ENCODE data around the gene ZNF878.
A peak's percentile ranks its signal among the peaks of the same experiment; 100 is the strongest.
"Not testable (repeated sequence)": the region's sequence is repeated elsewhere in the genome, so short reads cannot be mapped to it uniquely, and the experiment has no call there.

The ZNF878 gene

GRCh38 chr19:12076331-12076730 is 23.6 kb upstream of the ZNF878 start:
- Histone ChIP-seq H3K9me3 (ENCODE audit: control insufficient read depth in 1 of 2, low read length in 2 of 2) (peaks cover 52 to 95% of the 10 kb centered on the region in 2 donors), H3K4me3 (ENCODE audit: low read depth in 1 of 2, low read length in 2 of 2) (peak overlapping the region; percentile 43 to 55)
- H3K4me1 ChIP-seq (ENCODE audit: control insufficient read depth in 1 of 2, insufficient read depth in 2 of 2, low read length in 2 of 2), result not testable (repeated sequence)

DNA sequence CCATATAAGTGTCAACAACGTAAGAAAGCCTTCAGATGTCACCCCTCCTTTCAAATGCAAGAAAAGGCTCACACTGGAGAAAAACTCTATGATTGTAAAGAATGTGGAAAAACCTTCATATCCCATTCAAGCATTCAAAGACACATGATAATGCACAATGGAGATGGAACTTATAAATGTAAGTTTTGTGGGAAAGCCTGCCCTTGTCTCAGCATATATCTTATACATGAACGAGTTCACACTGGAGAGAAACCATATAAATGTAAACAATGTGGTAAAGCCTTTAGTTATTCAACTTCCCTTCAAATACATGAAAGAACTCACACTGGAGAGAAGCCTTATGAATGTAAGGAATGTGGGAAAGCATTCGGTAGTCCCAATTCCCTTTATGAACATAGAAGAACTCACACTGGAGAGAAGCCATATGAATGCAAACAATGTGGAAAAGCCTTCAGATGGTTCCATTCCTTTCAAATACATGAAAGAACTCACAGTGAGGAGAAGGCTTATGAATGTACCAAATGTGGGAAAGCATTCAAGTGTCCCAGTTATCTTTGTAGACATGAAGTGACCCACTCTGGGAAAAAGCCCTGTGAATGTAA is 22.9 kb upstream of the ZNF878 start:
- Histone ChIP-seq H3K27me3 (ENCODE audit: low read depth, low read length) (no peaks in the 10 kb centered on the region), H3K9me3 (ENCODE audit: control insufficient read depth in 1 of 2, low read length in 2 of 2) (peaks cover 52 to 96% of the 10 kb centered on the region in 2 donors), H3K36me3 (ENCODE audit: control insufficient read depth in 1 of 2, insufficient read depth in 2 of 2, low read length in 2 of 2) (peaks cover 37 to 82% of the 10 kb centered on the region in 2 donors), H3K4me3 (ENCODE audit: low read depth in 1 of 2, low read length in 2 of 2) (peak overlapping the region; percentile 43 to 55), H3K4me1 (ENCODE audit: control insufficient read depth in 1 of 2, insufficient read depth in 2 of 2, low read length in 2 of 2) (no peaks in the 10 kb centered on the region), H3K27ac (ENCODE audit: low read length) (no peak overlapping the region)

More at GRCh38 chr19:12076331-12076730, 23.6 kb upstream of the ZNF878 start:
- not testable (repeated sequence) for H3K27me3 ChIP-seq (ENCODE audit: low read depth, low read length); H3K27ac ChIP-seq (ENCODE audit: low read length)
- peaks cover 37 to 75% of the 10 kb centered on the region in 2 donors for H3K36me3 ChIP-seq (ENCODE audit: control insufficient read depth in 1 of 2, insufficient read depth in 2 of 2, low read length in 2 of 2)

- Histone ChIP-seq H3K4me1 (ENCODE audit: control insufficient read depth in 1 of 2, insufficient read depth in 2 of 2, low read length in 2 of 2) (peaks cover 0 to 15% of the 10 kb centered on the region in 2 donors), H3K36me3 (ENCODE audit: control insufficient read depth in 1 of 2, insufficient read depth in 2 of 2, low read length in 2 of 2) (peaks cover 0 to 5% of the 10 kb centered on the region in 2 donors), H3K9me3 (ENCODE audit: control insufficient read depth in 1 of 2, low read length in 2 of 2) (peaks cover 4 to 15% of the 10 kb centered on the region in 2 donors), H3K27me3 (ENCODE audit: low read depth, low read length) (no peaks in the 10 kb centered on the region), H3K4me3 (ENCODE audit: low read depth in 1 of 2, low read length in 2 of 2) (peak within 1 kb of the TSS; percentile 70 to 80), H3K27ac (ENCODE audit: low read length) (peak within 1 kb of the TSS; percentile 91)
These were observed 12.1 kb upstream of the ZNF878 start, which contains the start of gene ZNF844 for GRCh38 chr19:12064590-12065538. Gene ZNF844 (plus strand): TSS chr19:12064731. CDS start chr19:12064874, 143 bp downstream.

DNA sequence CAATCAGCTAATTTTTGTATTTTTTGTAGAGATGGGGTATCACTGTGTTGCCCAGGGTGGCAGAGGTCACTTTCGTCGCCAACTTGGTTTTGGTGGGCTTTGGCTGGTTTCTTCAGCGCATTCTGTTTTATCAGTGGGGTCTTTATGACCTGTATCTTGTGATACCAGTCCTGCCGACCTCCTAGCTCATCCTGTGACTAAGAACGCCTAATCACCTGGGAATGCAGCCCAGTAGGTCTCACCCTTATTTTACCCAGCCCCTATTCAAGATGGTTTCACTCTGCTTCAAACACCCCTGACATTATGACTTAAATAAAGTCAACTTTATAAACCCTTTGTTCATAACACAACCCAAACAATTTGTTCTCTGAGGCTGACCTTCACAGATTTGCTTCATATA is 3.0 kb upstream of the ZNF878 start:
- no peaks in the 10 kb centered on the region for H3K9me3 ChIP-seq (ENCODE audit: control insufficient read depth in 1 of 2, low read length in 2 of 2)
- no peak overlapping the region for H3K27ac ChIP-seq (ENCODE audit: low read length)
- no peaks in the 10 kb centered on the region for H3K36me3 ChIP-seq (ENCODE audit: control insufficient read depth in 1 of 2, insufficient read depth in 2 of 2, low read length in 2 of 2)
- no peak overlapping the region for H3K4me3 ChIP-seq (ENCODE audit: low read depth in 1 of 2, low read length in 2 of 2)
- H3K4me1 ChIP-seq (ENCODE audit: control insufficient read depth in 1 of 2, insufficient read depth in 2 of 2, low read length in 2 of 2), result peaks cover 0 to 12% of the 10 kb centered on the region in 2 donors
- no peaks in the 10 kb centered on the region for H3K27me3 ChIP-seq (ENCODE audit: low read depth, low read length)

GRCh38 chr19:12052091-12052496 is 667 bp downstream of the ZNF878 start:
- Histone ChIP-seq H3K27ac (ENCODE audit: low read length) (no peak overlapping the region), H3K27me3 (ENCODE audit: low read depth, low read length) (no peaks in the 10 kb centered on the region), H3K4me1 (ENCODE audit: control insufficient read depth in 1 of 2, insufficient read depth in 2 of 2, low read length in 2 of 2) (peaks cover 0 to 7% of the 10 kb centered on the region in 2 donors), H3K36me3 (ENCODE audit: control insufficient read depth in 1 of 2, insufficient read depth in 2 of 2, low read length in 2 of 2) (no peaks in the 10 kb centered on the region), H3K4me3 (ENCODE audit: low read depth in 1 of 2, low read length in 2 of 2) (peak overlapping the region; percentile 81 to 83), H3K9me3 (ENCODE audit: control insufficient read depth in 1 of 2, low read length in 2 of 2) (no peaks in the 10 kb centered on the region)

DNA sequence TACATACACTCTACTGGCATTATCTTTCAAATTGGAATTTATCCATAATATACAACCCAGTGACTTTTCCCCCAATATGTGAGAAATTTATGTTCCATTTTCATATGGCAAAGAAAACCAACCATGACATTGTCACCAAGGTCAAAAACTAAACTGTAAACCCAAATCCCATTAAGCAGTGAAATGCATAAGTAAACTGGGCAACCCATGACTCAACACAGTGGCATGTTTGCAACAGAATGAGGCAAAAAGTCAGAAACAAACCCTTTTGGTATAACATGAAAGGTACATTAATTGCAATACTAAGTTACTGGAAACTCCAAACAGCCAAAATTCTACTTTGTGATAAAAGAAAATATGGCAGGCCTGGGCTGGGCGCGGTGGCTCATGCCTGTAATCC is 4.9 kb downstream of the ZNF878 start:
- Histone ChIP-seq H3K4me1 (ENCODE audit: control insufficient read depth in 1 of 2, insufficient read depth in 2 of 2, low read length in 2 of 2) (peaks cover 0 to 7% of the 10 kb centered on the region in 2 donors), H3K27me3 (ENCODE audit: low read depth, low read length) (no peaks in the 10 kb centered on the region), H3K9me3 (ENCODE audit: control insufficient read depth in 1 of 2, low read length in 2 of 2) (peaks cover 14 to 21% of the 10 kb centered on the region in 2 donors)

DNA sequence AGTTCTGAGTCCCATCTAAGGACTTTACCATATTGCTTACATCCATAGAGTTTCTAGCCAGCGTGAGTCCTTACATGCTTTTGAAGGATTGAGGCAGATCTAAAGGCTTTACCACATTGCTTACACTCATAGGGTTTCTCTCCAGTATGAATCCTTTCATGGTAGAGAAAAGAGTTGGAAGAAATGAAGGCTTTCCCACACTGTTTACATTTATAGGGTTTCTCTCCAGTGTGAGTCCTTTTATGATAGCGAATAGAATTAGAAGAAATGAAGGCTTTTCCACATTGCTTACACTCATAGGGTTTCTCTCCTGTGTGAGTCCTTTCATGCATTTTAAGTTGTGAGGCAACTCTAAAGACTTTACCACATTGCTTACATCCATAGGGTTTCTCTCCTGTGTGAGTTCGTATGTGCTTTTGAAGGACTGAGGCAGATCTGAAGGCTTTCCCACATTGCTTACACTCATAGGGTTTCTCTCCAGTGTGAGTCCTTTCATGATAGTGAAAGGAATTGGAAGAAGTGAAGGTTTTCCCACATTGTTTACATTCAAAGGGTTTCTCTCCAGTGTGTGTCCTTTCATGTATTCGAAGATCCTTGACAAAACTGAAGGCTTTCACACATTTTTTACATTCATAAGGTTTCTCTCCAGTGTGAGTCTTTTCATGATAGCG is 8.9 kb downstream of the ZNF878 start:
- H3K4me3 ChIP-seq (ENCODE audit: low read depth in 1 of 2, low read length in 2 of 2), result peak overlapping the region in 1 of 2 donors; percentile 40
- H3K36me3 ChIP-seq (ENCODE audit: control insufficient read depth in 1 of 2, insufficient read depth in 2 of 2, low read length in 2 of 2), result peaks cover 0 to 18% of the 10 kb centered on the region in 2 donors
- H3K9me3 ChIP-seq (ENCODE audit: control insufficient read depth in 1 of 2, low read length in 2 of 2), result peaks cover 14 to 27% of the 10 kb centered on the region in 2 donors

More for the DNA sequence above, 4.9 kb downstream of the ZNF878 start:
- peaks cover 0 to 18% of the 10 kb centered on the region in 2 donors for H3K36me3 ChIP-seq (ENCODE audit: control insufficient read depth in 1 of 2, insufficient read depth in 2 of 2, low read length in 2 of 2)
- H3K4me3 ChIP-seq (ENCODE audit: low read depth in 1 of 2, low read length in 2 of 2), result no peak overlapping the region
- no peak overlapping the region for H3K27ac ChIP-seq (ENCODE audit: low read length)

GRCh38 chr19:12042893-12043292 is 9.9 kb downstream of the ZNF878 start:
- Histone ChIP-seq H3K4me3 (ENCODE audit: low read depth in 1 of 2, low read length in 2 of 2) (no peak overlapping the region), H3K4me1 (ENCODE audit: control insufficient read depth in 1 of 2, insufficient read depth in 2 of 2, low read length in 2 of 2) (no peaks in the 10 kb centered on the region), H3K27me3 (ENCODE audit: low read depth, low read length) (no peaks in the 10 kb centered on the region), H3K27ac (ENCODE audit: low read length) (no peak overlapping the region), H3K36me3 (ENCODE audit: control insufficient read depth in 1 of 2, insufficient read depth in 2 of 2, low read length in 2 of 2) (peaks cover 0 to 18% of the 10 kb centered on the region in 2 donors), H3K9me3 (ENCODE audit: control insufficient read depth in 1 of 2, low read length in 2 of 2) (peaks cover 14 to 27% of the 10 kb centered on the region in 2 donors)

More for the DNA sequence above, 8.9 kb downstream of the ZNF878 start:
- Histone ChIP-seq H3K4me1 (ENCODE audit: control insufficient read depth in 1 of 2, insufficient read depth in 2 of 2, low read length in 2 of 2) (no peaks in the 10 kb centered on the region), H3K27ac (ENCODE audit: low read length) (no peak overlapping the region), H3K27me3 (ENCODE audit: low read depth, low read length) (no peaks in the 10 kb centered on the region)

DNA sequence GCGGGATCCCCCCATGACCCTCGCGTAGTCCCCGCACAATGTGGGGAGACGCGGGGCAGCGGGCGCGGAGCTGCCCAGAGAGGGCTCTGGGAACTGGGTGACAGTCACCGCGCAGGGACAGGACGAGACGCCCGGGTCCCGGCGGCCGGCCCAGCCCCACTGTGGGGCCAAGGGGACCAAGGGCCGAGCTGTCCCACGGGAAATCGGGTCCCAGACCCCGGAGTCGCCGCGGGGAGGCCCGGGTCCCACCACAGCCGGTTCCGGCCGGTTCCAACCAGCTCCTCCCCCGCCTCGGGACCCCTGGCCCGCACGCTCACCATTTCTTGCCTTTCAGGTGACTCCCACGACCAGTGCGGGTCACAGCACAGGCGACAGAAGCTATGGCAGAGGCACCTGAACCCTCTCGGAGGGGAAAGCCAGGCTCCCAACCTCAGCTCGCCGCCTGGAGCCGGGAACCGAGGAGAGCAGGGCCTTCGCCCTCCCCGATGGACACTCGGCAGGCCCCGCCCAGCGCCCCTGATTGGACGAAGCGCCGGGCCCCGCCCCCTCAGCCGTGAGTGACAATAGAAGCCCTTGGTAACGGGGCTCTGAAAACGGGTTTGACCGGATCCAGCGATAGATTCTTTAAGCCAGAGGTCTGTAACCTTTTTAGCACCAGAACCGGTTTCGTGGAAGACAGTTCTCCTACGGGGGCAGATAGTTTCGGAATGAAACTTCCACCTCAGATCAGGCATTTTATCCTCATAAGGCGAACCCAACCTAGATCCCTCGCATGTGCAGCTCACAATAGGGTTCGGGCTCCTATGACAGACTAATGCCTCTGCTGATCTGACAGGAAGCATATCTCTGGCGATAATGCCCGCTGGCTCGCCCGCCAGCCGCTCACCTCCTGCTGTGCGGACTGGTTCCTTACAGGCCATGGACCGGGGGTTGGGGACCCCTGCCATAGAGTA is 17.3 kb downstream of the ZNF878 start, which contains the start of gene ZNF433:
Gene ZNF433, minus strand, starts transcription at position 460 of the 953 bp plus-strand sequence. Its CDS starts 140 bp downstream, at position 320.
- H3K27ac ChIP-seq (ENCODE audit: low read length), result peak within 1 kb of the TSS; percentile 63
- peak within 1 kb of the TSS; percentile 83 to 87 for H3K4me3 ChIP-seq (ENCODE audit: low read depth in 1 of 2, low read length in 2 of 2)
- H3K36me3 ChIP-seq (ENCODE audit: control insufficient read depth in 1 of 2, insufficient read depth in 2 of 2, low read length in 2 of 2), result no peaks in the 10 kb centered on the region
- no peaks in the 10 kb centered on the region for H3K9me3 ChIP-seq (ENCODE audit: control insufficient read depth in 1 of 2, low read length in 2 of 2)
- H3K27me3 ChIP-seq (ENCODE audit: low read depth, low read length), result no peaks in the 10 kb centered on the region
- H3K4me1 ChIP-seq (ENCODE audit: control insufficient read depth in 1 of 2, insufficient read depth in 2 of 2, low read length in 2 of 2), result peaks cover 0 to 5% of the 10 kb centered on the region in 2 donors

- Histone ChIP-seq H3K9me3 (ENCODE audit: control insufficient read depth in 1 of 2, low read length in 2 of 2) (no peaks in the 10 kb centered on the region), H3K27me3 (ENCODE audit: low read depth, low read length) (no peaks in the 10 kb centered on the region), H3K4me1 (ENCODE audit: control insufficient read depth in 1 of 2, insufficient read depth in 2 of 2, low read length in 2 of 2) (peaks cover 0 to 5% of the 10 kb centered on the region in 2 donors), H3K27ac (ENCODE audit: low read length) (no peak overlapping the region), H3K4me3 (ENCODE audit: low read depth in 1 of 2, low read length in 2 of 2) (peak overlapping the region; percentile 83 to 87), H3K36me3 (ENCODE audit: control insufficient read depth in 1 of 2, insufficient read depth in 2 of 2, low read length in 2 of 2) (no peaks in the 10 kb centered on the region)
These were observed 18.1 kb downstream of the ZNF878 start for GRCh38 chr19:12034620-12035019.
